GM18498 (cell line): Measurements from ENCODE around the gene ARID4B.
"Not testable (repeated sequence)": the region's sequence is repeated elsewhere in the genome, so short reads cannot be mapped to it uniquely, and the experiment has no call there.

ENCODE experiments used
- ATAC-seq: cut with Tn5 transposase; IDR thresholded peaks from one replicate; pipeline ENCODE4 v1.9.1; 2021; ENCODE audit warnings: mild to moderate bottlenecking, moderate library complexity; ENCODE audit not compliant: unreplicated experiment

ARID4B gene

DNA sequence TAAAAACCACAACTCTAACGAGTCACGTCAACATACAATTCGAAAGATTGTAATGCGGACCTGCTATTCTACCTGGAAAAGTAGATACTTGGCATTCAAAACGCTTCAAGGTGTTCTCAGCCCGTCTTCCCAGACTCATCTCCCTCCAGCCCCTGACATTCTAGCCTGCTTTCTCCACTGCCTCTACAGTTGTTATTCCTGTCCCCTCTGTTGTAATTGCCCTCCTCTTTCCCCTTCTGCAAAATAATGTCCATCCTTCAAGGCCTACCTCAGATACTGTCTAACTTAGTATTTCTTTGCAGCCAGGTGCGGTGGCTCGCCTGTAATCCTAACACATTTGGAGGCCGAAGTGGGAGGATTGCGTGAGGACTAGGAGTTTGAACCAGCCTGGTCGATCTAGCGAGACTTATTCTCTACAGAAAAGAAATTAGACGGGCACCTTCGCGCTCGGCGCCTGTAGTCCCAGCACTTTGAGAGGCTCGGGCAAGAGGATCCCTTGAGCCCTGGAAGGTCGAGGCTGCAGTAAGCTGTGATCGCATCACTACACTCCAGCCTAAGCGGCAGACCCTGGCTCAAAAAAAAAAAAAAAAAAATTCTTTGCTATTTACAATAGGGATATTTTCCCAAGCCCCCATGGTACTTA lies 166.2 kb downstream of the ARID4B start:
- no peak for ATAC-seq

DNA sequence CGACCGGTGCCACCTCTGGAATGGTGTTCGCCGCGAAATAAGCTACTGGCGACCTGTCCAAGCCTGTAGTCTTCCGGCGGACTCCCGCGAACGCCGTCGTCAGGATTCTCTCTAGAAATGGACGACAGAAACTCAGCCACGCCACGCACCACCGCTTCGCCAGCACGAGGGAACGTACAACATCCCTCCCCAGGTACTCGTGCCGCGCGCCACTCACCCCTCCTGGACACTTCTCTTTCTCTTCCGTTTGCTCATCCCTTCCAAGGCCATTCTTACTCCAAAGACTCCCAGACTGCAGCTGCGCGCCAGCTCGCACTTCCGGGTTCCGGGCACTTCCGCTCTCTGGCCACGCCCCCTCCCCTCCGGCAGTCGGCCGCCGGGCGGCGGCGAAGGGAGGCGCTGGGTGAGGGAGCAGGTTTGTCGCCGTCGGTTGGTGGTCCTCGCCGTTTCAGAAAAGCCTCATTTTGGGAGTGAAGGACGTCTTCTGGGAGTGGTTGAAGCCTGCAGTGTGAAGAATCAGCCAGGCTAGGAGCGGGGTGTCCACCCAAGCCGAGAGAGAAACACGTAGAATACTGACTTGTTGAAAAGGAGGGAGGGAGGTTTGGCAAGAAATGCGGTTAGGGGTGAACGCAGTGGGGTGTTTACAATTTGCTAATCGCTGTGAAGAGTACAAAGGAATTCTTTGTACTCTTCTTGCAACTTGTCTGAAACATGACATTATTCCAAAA lies 166.9 kb downstream of the ARID4B start, which contains the start of gene RBM34:
Gene RBM34, minus strand, starts transcription at position 294 of the 728 bp plus-strand sequence. Its CDS starts 24 bp downstream, at position 270.
- ATAC-seq = peak; percentile 98

DNA sequence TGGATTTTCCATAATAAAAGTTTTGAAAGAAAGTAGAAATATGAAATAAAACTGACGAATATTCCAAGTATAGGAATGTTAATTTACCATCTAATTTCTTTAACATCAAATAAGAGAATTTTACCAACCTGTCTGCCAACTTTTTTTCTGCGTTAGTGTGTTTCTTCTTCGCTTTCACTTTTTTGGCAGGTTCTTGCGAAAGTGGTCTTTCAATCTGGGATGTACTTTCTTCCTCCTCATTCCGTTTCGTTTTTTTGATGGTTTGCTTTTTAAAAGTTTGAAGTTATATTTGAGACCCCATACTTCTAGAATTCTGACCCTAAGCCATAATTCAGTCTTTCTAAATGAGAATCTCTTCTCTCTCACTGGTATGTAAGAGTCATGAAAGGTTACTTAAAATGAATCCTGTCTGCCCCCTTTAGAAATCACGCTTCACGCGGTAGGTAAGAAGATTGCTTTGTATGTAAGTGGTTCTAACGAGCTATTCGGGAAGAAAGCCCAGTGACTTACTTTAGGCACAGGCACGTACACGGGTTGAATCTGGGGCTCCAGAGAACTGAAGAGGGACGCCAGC lies 167.5 kb downstream of the ARID4B start:
- ATAC-seq = peak; percentile 47

DNA sequence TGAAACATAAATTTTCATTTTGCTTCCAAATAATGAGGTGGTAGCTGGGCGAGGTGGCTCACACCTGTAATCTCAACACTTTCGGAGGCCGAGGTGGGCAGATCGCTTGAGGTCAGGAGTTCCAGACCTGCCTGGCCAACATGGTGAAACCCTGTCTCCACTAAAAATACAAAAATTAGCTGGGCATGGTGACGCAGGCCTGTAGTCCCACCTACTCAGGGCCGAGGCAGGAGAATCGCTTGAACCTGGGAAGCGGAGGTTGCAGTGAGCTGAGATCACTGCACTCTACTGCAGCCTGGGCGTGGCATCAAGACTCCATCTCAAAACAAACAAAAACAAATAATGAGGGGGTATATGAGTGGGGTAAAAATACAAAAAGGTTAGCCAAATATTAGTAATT lies 168.0 kb downstream of the ARID4B start:
- ATAC-seq = not testable (repeated sequence)

DNA sequence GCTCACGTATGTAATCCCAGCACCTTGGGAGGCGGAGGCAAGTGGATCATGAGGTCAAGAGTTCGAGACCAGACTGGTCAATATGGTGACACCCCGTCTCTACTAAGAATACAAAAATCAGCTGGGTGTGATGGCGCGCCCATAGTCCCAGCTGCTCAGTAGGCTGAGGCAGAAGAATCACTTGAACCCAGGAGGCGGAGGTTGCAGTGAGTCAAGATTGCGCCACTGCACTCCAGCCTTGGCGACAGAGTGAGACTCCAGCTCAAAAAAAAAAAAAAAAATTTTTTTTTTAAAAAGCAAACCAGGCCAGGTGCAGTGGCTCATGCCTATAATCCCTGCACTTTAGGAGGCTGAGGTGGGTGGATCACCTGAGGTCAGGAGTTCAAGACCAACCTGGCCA lies 168.7 kb downstream of the ARID4B start:
- ATAC-seq = not testable (repeated sequence)

DNA sequence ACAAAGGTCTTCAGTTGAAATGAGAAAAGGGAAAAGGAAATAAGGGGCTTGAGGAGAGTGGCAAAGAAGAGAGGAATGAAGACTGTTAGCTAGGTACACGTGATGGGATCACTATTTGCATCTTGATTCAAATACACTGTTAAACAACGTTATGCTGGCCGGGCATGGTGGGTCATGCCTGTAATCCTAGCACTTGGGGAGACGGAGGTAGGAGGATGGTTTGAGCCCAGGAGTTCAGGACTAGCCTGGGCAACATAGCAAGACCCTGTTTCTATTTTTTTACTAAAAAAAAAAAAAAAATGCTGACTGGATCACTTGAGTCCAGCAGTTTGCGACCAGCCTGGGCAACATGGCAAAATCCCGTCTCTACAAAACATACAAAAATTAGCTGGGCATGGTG lies 169.3 kb downstream of the ARID4B start:
- ATAC-seq = no peak

DNA sequence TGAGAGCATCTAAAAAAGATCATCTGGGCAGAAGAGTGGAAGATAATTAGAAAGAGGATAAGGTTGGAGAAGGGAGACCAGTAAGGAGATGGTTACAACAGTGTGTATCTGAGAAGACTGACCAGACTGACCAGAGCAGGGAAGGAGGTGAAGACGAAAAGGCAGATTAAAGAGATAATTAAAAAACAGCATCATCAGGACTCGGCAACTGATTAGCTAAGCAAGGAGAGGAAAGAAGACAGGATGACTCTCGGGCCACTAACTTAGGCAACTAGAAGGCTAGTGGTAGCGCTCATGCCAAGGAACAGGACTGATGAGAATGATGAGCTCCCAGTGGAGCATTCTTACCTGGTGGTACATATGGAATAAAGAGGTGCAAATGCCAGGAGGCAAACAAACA lies 170.8 kb downstream of the ARID4B start:
- ATAC-seq = no peak

DNA sequence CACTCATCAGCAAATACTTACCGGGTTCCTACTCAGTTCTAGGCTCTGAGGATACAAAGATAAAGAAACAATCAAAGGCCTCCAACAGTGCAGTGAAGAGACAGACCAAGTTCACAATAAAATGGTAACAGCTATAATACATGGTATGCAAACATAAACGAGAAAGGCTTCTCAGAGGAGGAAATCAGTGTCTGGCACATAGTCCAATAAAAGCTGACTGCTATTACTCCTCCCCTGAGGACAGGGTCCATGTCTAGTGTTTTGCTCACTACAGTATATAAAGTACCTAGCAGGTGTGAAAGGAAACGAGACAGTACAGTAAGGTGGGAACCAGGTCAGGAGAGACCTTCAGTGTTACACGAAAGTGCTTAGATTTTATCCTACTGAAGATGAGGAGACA lies 171.2 kb downstream of the ARID4B start:
- ATAC-seq = no peak

DNA sequence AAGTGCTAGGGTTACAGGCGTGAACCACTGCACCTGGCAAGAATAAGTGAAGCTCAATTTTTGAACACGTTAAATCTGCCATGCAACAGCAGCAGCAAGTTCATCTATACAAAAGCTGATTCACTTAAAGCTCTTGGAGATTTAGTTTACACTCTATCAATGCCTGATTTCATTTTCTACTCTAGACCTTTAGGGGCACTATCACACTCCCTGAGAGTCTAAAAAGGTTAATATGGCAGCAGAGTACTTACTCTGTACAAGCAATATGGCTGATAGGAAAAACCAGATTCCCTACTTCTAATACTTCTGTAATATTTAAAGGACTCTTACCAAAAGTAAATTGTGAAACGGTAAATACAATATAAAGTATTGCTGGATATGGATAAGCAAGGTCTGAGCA lies 171.7 kb downstream of the ARID4B start:
- no peak for ATAC-seq

DNA sequence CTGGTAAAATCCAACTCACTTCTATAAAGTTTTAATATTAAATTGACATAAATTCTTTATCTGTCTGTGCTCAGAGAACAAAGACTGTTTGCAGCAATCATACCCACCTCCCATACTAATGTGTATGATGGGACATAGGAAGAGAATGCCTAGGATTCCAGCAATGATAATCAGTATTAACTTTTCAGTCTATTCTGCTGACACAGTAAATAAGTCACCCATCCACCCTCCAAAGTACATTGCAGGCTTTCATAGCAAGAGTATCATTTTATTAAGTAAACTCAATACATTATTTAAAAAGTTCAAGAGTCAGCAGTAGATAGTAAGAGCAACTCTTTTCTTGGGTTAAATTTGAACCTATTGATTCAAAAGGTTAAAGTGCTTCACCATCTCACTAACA lies 175.7 kb downstream of the ARID4B start:
- ATAC-seq = no peak

DNA sequence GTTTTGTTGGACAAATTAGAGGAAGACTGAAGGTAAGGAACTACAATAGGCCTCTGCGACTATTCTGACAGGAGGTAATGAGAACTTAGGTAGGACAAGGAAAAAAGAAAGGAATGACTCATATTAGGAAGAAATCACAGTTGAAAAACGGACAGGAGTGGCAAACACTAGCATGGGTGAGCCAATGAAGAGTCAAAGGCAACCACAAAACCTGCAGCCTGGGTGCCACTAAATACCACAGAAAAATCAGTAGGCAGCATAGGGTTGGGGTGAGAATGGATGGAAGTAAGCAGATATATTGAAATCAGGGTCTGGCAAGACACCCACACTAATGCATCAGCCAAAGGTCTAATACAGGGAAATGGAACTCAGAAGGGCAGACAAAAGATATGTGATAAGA lies 176.9 kb downstream of the ARID4B start:
- no peak for ATAC-seq

DNA sequence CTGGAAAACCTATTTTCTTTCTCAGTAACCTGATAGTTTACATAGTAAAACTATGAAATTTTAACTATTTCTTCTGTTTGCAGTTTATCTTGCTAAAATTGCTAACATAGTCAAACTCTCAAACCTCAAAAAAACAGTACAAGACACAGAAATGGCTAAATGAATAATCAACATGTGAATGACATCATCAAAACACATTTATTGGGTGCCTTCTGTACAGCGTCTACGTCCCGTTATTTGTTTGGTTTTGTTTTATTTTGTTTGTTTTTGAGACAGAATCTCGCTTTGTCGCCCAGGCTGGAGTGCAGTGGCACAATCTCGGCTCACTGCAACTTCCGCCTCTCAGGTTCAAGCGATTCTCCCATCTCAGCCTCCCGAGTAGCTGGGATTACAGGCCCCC lies 178.2 kb downstream of the ARID4B start:
- no peak for ATAC-seq

DNA sequence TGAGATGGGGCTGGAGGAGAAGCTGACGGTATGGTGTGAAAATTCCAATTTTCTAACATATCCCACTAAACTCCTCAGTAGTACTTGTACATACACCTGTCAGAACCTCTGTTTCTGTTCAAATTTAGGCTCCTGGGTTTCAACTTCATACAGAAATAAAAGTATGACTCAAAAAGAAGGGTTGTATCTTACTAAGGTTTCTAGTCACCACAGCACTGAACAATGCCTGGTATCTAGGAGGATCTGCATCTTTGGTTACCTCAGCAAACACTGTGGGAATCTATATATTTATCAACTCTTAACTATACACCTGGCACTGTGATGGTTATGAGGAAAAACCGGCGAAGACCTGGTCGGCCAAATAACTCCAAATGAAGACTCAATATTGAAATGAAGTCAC lies 180.7 kb downstream of the ARID4B start:
- ATAC-seq = peak; percentile 44

DNA sequence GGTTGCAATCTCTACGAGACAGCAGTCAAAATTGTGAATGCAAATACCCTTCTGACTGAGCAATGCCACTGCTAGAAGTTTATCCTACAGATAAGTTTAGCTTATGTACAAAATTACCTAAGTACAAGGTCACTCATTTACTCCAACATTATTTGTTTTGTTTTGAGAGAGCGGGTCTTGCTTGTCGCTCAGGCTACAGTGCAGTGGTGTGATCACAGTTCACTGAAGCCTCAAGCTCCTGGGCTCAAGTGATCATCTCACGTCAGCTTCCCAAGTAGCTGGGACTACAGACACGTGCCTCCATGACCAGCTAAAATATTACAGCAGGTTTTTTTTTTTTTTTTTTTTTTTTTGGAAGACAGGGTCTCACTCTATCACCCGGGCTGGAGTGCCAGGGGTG lies 182.3 kb downstream of the ARID4B start:
- ATAC-seq = no peak

DNA sequence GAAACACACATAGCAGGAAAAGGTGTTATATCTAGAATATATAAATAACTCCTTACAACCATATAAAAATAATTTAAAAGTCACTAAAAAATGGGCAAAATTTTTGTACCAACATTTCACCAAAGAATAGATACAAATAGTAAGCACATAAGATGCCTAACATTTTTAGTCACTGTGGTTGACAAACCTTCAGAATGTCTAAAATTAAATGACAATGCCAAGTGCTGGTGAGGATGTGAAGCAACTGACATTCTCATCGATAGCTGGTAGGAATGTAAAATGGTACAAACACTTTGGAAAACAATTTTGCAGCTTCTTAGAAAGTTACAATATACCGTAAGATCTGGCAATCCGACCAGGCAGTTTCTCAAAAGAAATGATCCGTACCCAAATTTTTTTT lies 185.0 kb downstream of the ARID4B start:
- ATAC-seq = no peak

DNA sequence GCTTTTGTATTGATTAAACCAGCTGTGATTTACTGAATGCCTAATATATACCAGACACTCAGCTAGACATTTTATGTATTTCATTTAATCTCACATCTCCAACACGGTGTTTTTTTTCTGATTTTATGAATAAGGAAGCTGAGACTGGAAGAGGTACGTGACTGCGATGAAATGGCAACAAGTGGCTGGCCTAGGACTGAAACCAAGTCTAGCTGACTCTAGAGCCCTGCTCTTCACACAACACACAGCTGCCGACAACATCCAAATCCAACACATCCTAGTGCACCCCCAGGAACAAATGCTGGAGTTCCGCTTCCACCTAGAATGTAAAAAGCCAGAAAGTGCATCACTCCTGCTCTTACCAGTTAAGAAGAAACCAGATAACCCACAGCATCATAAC lies 188.7 kb downstream of the ARID4B start:
- no peak for ATAC-seq

DNA sequence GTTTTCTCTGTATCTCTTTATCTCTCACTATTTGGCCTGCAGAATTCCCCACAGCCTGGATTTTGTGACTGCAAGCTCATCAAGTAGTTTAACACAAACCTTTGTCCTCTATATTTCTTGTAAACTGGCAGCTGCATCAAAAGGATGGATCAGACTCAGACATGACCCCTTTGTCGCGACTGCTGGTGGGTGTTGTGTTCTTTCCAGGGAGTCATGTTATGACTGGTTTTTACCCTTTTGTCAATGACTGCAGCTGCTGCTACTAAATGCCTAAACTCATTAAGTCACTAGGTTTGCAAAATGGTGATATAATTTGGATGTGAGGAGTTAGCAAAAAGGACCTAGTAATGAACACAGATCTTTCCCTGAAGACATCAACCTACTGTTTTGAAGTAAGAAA lies 189.2 kb downstream of the ARID4B start:
- ATAC-seq = no peak

DNA sequence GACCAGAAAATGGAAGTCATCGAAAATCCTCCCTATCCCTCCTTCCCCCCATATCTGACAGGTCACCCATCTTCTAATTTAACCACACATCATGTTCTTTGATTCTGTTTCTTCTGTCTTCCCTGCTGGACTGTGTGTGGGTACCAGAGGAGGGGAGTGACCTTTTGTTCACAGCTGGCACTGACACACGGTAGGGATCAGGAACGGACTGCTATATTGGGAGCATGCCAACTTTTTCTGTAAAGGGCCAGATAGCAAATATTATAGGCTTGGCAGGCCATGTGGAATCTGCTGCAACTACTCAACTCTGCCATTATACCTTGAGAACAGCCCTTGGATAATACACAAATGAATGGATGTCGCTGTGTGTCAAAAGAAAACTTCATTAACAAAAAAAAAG lies 191.9 kb downstream of the ARID4B start:
- ATAC-seq = no peak

DNA sequence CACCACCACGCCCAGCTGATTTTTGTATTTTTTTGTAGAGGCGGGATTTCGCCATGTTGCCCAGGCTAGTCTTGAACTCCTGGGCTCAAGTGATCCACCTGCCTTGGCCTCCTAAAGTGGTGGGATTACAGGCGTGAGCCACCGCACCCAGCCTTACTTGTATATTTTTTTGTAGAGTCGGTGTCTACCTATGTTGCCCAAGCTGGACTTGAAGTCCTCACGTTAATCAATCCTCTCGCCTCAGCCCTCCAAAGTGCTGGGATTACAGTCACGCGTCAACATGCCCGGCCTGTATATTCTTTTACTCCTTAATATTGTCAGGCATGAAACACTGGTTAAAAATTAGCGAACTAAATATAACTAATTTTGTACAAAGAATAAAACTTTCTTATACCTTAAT lies 193.8 kb downstream of the ARID4B start:
- ATAC-seq = no peak

DNA sequence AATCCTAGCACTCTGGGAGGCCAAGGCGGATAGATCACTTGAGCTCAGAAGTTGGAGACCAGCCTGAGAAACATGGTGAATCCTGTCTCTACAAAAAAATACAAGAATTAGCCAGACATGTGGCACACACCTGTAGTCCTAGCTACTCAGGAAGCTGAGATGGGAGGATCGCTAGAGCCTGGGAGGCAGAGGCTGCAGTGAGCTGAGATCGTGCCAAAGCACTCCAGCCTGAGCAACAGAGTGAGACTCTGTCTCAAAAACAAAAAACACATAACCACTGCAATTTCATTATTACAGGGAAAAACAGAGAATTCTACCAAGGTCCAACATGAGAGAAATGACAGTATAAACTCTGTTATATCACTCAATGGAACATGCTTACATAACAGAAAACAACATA lies 194.9 kb downstream of the ARID4B start:
- no peak for ATAC-seq

DNA sequence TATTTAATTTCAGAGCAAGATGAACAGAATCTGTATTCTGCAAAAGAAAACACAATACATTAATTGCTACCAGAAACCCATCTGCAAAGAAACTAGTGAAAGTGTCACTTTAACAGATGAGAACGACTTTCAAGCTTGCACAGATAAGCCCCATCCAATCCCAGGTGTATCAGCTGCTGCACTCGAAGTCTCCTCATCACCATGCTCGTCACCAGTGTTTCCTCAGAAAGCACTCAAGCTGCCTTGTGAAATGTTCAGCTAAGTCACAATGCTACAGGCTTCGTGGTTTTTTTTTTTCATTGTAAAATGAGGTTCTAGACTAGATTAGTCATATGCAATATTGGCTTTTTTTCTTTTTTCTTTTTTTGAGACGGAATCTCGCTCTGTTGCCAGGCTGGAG lies 196.0 kb downstream of the ARID4B start:
- ATAC-seq = no peak

DNA sequence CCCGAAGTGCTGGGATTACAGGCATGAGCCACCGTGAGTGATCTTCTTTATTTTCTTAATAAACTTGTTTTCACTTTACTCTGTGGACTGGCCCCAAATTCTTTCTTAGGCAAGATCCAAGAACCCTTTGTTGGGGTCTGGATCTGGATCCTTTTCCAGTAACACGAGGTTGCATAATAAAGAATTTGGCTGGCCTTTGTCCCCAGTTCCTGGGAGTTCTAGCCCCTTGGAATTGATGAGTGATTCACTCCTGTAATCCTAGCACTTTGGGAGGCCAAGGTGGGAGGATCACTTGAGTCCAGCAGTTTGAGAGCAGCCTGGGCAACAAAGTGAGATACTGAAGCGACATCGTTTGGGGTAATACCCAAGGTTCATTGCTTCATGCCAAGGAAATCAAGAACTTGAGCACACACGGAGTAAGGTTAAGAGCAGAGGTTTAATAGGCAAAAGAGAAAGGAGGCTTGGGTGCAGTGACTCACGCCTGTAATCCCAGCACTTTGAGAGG lies 197.2 kb downstream of the ARID4B start:
- no peak for ATAC-seq
